Chondrocyte (in vitro differentiated cells): ENCODE results near the gene ROPN1L. TPM values are rescaled to one million over a fixed set of nuclear protein-coding genes. Genes with fewer than 3 reads are reported as not detected.
A peak's percentile ranks its signal among the peaks of the same experiment; 100 is the strongest.

Experiments
- DNase-seq: peaks from one replicate; pipeline ENCODE4 v3.0.0; 2021; ENCODE audit warnings: mixed read lengths, low spot score
- H3K27ac Mint-ChIP-seq: one replicate; pipeline ENCODE4 v1.8.0; 2021; ENCODE audit warnings: mild to moderate bottlenecking, moderate library complexity, mixed read lengths; ENCODE audit not compliant: unreplicated experiment
- H3K27me3 Mint-ChIP-seq: 2 replicates; pipeline ENCODE4 v1.8.0; 2021; ENCODE audit warnings: low read depth, mixed read lengths
- H3K36me3 Mint-ChIP-seq: 2 replicates; pipeline ENCODE4 v1.8.0; 2021; ENCODE audit warnings: low read depth, mixed read lengths
- H3K4me1 Mint-ChIP-seq: 2 replicates; pipeline ENCODE4 v1.8.0; 2021; ENCODE audit warnings: low read depth, mild to moderate bottlenecking, mixed read lengths
- H3K4me3 Mint-ChIP-seq: one replicate; pipeline ENCODE4 v1.8.0; 2021; ENCODE audit warnings: mild to moderate bottlenecking, moderate library complexity, mixed read lengths; ENCODE audit not compliant: unreplicated experiment
- H3K9me3 Mint-ChIP-seq: 2 replicates; pipeline ENCODE4 v1.8.0; 2021; ENCODE audit warnings: low read depth, mixed read lengths
- CTCF ChIP-seq: fragments of 200-600 bp; sonication (generic); IDR thresholded peaks from 2 replicates; pipeline ENCODE4 v1.5.0; 2021; ENCODE audit warnings: antibody characterized with exemption, mild to moderate bottlenecking, moderate library complexity
- total RNA-seq: library from RNA; stranded (reverse); gene quantifications from 3 replicates; pipeline ENCODE4 v1.2.1, GENCODE V29; 2021

ROPN1L gene
- total RNA-seq, 1 donor from 2014 or later, result 0.37 TPM

GRCh38 chr5:10461904-10462555 is 20.4 kb downstream of the ROPN1L start:
- H3K9me3 Mint-ChIP-seq, result no peaks in the 10 kb centered on the region
- DNase-seq, result no peak
- H3K27ac Mint-ChIP-seq, result no peak overlapping the region
- peaks cover 12% of the 10 kb centered on the region for H3K4me1 Mint-ChIP-seq
- peaks cover 4% of the 10 kb centered on the region for H3K36me3 Mint-ChIP-seq
- H3K27me3 Mint-ChIP-seq, result peaks cover 7% of the 10 kb centered on the region
- TF ChIP-seq CTCF, result no peak
- no peak overlapping the region for H3K4me3 Mint-ChIP-seq

- H3K27me3 Mint-ChIP-seq, result peaks cover 7% of the 10 kb centered on the region
- TF ChIP-seq CTCF, result no peak
- H3K36me3 Mint-ChIP-seq, result peaks cover 4% of the 10 kb centered on the region
- H3K4me1 Mint-ChIP-seq, result peaks cover 24% of the 10 kb centered on the region
- H3K4me3 Mint-ChIP-seq, result no peak overlapping the region
- H3K27ac Mint-ChIP-seq, result no peak overlapping the region
- DNase-seq, result peak; percentile 61
- H3K9me3 Mint-ChIP-seq, result no peaks in the 10 kb centered on the region
Measured at GRCh38 chr5:10463566-10463965, 21.9 kb downstream of the ROPN1L start.

- H3K27ac Mint-ChIP-seq, result no peak overlapping the region
- TF ChIP-seq CTCF, result no peak
- H3K27me3 Mint-ChIP-seq, result peaks cover 7% of the 10 kb centered on the region
- DNase-seq, result peak; percentile 72
- H3K4me3 Mint-ChIP-seq, result no peak overlapping the region
- H3K9me3 Mint-ChIP-seq, result no peaks in the 10 kb centered on the region
- H3K36me3 Mint-ChIP-seq, result peaks cover 4% of the 10 kb centered on the region
- peaks cover 25% of the 10 kb centered on the region for H3K4me1 Mint-ChIP-seq
Measured at GRCh38 chr5:10464173-10464572, 22.5 kb downstream of the ROPN1L start.

- H3K27me3 Mint-ChIP-seq, result peaks cover 7% of the 10 kb centered on the region
- H3K36me3 Mint-ChIP-seq, result peaks cover 4% of the 10 kb centered on the region
- DNase-seq, result no peak
- H3K27ac Mint-ChIP-seq, result no peak overlapping the region
- H3K4me1 Mint-ChIP-seq, result peaks cover 23% of the 10 kb centered on the region
- no peaks in the 10 kb centered on the region for H3K9me3 Mint-ChIP-seq
- no peak for TF ChIP-seq CTCF
- H3K4me3 Mint-ChIP-seq, result no peak overlapping the region
Measured at GRCh38 chr5:10465726-10466125, 24.0 kb downstream of the ROPN1L start.

GRCh38 chr5:10466446-10467073 is 24.9 kb downstream of the ROPN1L start:
- H3K27ac Mint-ChIP-seq, result no peak overlapping the region
- no peak overlapping the region for H3K4me3 Mint-ChIP-seq
- DNase-seq, result no peak
- peaks cover 4% of the 10 kb centered on the region for H3K36me3 Mint-ChIP-seq
- TF ChIP-seq CTCF, result no peak
- no peaks in the 10 kb centered on the region for H3K9me3 Mint-ChIP-seq
- peaks cover 23% of the 10 kb centered on the region for H3K4me1 Mint-ChIP-seq
- peaks cover 8% of the 10 kb centered on the region for H3K27me3 Mint-ChIP-seq
